ENCODE measurements around the gene DHX32. TPM values are rescaled to one million over a fixed set of nuclear protein-coding genes. Genes with fewer than 3 reads are reported as not detected.

The DHX32 gene
- total RNA-seq, 1 experiment from 2014 or later, result 12.0 TPM

DNA sequence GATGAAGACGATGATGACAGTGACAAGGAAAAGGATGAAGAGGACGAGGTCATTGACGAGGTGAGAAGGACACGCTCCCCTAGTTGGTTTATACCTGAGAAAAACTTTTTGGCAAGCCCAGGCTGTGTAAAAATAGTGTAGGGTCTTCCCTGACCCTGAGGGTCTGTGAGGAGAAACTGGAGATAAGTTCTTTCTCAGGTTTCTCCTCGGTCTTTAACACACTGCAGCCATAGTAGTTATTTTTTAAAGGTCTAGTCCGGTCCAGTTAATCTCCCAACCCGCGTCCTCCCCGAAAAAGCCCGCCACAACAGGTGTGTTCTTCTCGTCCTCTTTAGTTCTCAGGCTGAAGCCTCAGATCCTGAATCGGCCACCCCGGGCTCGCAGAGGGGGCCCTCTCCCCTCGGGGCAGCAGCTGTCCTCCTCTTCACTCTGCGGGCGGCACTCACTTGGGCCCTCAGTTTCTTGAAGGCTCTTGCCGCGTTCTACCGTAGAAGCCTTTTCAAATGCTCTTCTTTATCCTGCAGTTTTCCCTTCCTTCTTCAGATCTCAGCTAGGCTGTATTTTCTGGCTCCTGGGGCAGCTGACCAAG, 57.3 kb downstream of the DHX32 start:
- peak overlapping the region; percentile 92 for H4K5ac ChIP-seq (ENCODE audit: insufficient read length, low read depth, low read length)
- peak overlapping the region; percentile 95 for H3K9ac ChIP-seq (ENCODE audit: extremely low read depth, insufficient read length, low read length)
- H3K4me2 ChIP-seq (ENCODE audit: insufficient read depth, insufficient read length, low read length), result peak overlapping the region; percentile 53
- H3K9me3 ChIP-seq (ENCODE audit: control insufficient read depth, low read depth, low read length), result no peaks in the 10 kb centered on the region
- no peaks in the 10 kb centered on the region for H3K23me2 ChIP-seq (ENCODE audit: insufficient read length, low read depth, low read length, poor library complexity, severe bottlenecking)
- WGBS (ENCODE audit: extremely low coverage, insufficient read length, low lambda C conversion rate), result no CpG with 5 or more reads among the region's 20 CpGs
- H3K4me1 ChIP-seq (ENCODE audit: insufficient read depth, low read length), result 0 out of 2 replicates have a peak, but pooled peaks cover 2% of the 10 kb centered on the region
- peaks cover 2% of the 10 kb centered on the region for H3K79me1 ChIP-seq (ENCODE audit: insufficient read depth, low read depth, low read length, poor library complexity, severe bottlenecking)
- no peak overlapping the region for H3T11ph ChIP-seq (ENCODE audit: low read length)
- H3K23ac ChIP-seq (ENCODE audit: insufficient read length, low read depth, low read length), result no peak overlapping the region
- Mint-ChIP-seq H3K4me3 (no peak overlapping the region), H3K27me3 (ENCODE audit: low read depth) (no peaks in the 10 kb centered on the region), H3K36me3 (ENCODE audit: insufficient read depth in 1 of 3, low read depth in 3 of 3) (peaks cover 17 to 31% (median 30%) of the 10 kb centered on the region in 3 experiments; a peak in 6 of 7 replicates), H3K4me1 (peaks cover 5 to 6% of the 10 kb centered on the region in 2 experiments), H3K27ac (no peak overlapping the region), H3K9me3 (no peaks in the 10 kb centered on the region)
- TF ChIP-seq, protein P1, sequence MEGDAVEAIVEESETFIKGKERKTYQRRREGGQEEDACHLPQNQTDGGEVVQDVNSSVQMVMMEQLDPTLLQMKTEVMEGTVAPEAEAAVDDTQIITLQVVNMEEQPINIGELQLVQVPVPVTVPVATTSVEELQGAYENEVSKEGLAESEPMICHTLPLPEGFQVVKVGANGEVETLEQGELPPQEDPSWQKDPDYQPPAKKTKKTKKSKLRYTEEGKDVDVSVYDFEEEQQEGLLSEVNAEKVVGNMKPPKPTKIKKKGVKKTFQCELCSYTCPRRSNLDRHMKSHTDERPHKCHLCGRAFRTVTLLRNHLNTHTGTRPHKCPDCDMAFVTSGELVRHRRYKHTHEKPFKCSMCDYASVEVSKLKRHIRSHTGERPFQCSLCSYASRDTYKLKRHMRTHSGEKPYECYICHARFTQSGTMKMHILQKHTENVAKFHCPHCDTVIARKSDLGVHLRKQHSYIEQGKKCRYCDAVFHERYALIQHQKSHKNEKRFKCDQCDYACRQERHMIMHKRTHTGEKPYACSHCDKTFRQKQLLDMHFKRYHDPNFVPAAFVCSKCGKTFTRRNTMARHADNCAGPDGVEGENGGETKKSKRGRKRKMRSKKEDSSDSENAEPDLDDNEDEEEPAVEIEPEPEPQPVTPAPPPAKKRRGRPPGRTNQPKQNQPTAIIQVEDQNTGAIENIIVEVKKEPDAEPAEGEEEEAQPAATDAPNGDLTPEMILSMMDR (conservative IDR thresholded peaks at IDR 0.05), result no peak
- no peak overlapping the region; the same call in 1 of the 2 replicates for H3K14ac ChIP-seq (ENCODE audit: insufficient read depth, low read length)
- no peaks in the 10 kb centered on the region for H3K27me3 ChIP-seq (ENCODE audit: insufficient read depth, low read length)
- no peaks in the 10 kb centered on the region for H4K20me1 ChIP-seq (ENCODE audit: control insufficient read depth, insufficient read depth, insufficient read length)
- H4K8ac ChIP-seq (replicated peaks; ENCODE audit: insufficient read length, low read depth, low read length), result peak overlapping the region; percentile 6
- H2BK15ac ChIP-seq (ENCODE audit: low read depth, low read length), result no peak overlapping the region
- peak overlapping the region; percentile 84 for H2BK5ac ChIP-seq (ENCODE audit: insufficient read length, low read length)
- H2BK12ac ChIP-seq (ENCODE audit: insufficient read length, low read depth, low read length), result no peak overlapping the region
- H2BK20ac ChIP-seq (ENCODE audit: low read depth, low read length, poor library complexity, severe bottlenecking), result no peak overlapping the region
- H3K79me2 ChIP-seq (ENCODE audit: insufficient read depth, low read length), result peaks cover 23% of the 10 kb centered on the region
- H2BK120ac ChIP-seq (ENCODE audit: low read depth, low read length, poor library complexity, severe bottlenecking), result no peak overlapping the region
- no peak overlapping the region for H4K91ac ChIP-seq (ENCODE audit: insufficient read length, low read depth, low read length)
- peak overlapping the region; percentile 72 for H3K18ac ChIP-seq (ENCODE audit: insufficient read length, low read depth, low read length)
- H2AFZ ChIP-seq (ENCODE audit: low read length), result peak overlapping the region; percentile 56
- peak overlapping the region; percentile 60 for H3K56ac ChIP-seq (ENCODE audit: insufficient read length, low read depth, low read length)
- no peak overlapping the region for H3K27ac ChIP-seq (ENCODE audit: insufficient read length, low read depth, low read length)
- no peak for DNase-seq
- H2AK5ac ChIP-seq (ENCODE audit: insufficient read length, low read length), result no peak overlapping the region
- no peak overlapping the region for H3K4ac ChIP-seq (ENCODE audit: low read depth, low read length)
